H1 (cell line): Measurements from ENCODE around the gene CTNND2. TPM values are rescaled to one million over a fixed set of nuclear protein-coding genes. Genes with fewer than 3 reads are reported as not detected.

Experiments used
- CTCF ChIA-PET: fragments of 300-600 bp; sonication (Branson Sonifier 250); formaldehyde crosslinking; loops from one replicate; lab custom pipeline; 2021; ENCODE audit not compliant: partially characterized antibody; lab: Charles Lee
- POLR2A ChIA-PET: fragments of 300-600 bp; sonication (Branson Sonifier 250); formaldehyde crosslinking; loops from one replicate; lab custom pipeline; 2021; ENCODE audit warnings: inconsistent platforms; ENCODE audit not compliant: partially characterized antibody; lab: Charles Lee
- DNase-seq, 2 experiments: peaks; one replicate each; pipeline versions ENCODE4 v3.0.0 to v3.0.0-alpha.2; 2010 to 2022; ENCODE audit warnings: low spot score in 2 of 2, low read depth in 1 of 2, mixed read lengths in 1 of 2
- FAIRE-seq: peaks from 2 replicates; lab custom pipeline; 2011; peaks lifted over from hg19 to GRCh38; lab: Jason Lieb, UNC
- H2AFZ ChIP-seq: 2 replicates; pipeline ENCODE4 v1.8.1; 2012; ENCODE audit warnings: low read length, inconsistent platforms
- H2AK5ac ChIP-seq: 2 replicates; pipeline ENCODE4 v1.6.1; 2013; ENCODE audit warnings: low read depth, low read length
- H2BK120ac ChIP-seq: replicated peaks from 2 replicates; pipeline ENCODE3; 2013; ENCODE audit warnings: low read depth, low read length, inconsistent platforms
- H2BK12ac ChIP-seq: 2 replicates; pipeline ENCODE4 v1.6.1; 2013; ENCODE audit warnings: low read depth, low read length
- H2BK15ac ChIP-seq: 2 replicates; pipeline ENCODE4 v1.6.1; 2013; ENCODE audit warnings: low read length
- H2BK20ac ChIP-seq: 2 replicates; pipeline ENCODE4 v1.6.1; 2013; ENCODE audit warnings: low read length
- H2BK5ac ChIP-seq: 2 replicates; pipeline ENCODE4 v1.6.1; 2013; ENCODE audit warnings: low read depth, low read length
- H3K14ac ChIP-seq: 2 replicates; pipeline ENCODE4 v1.6.1; 2013; ENCODE audit warnings: inconsistent platforms; ENCODE audit not compliant: insufficient read length
- H3K18ac ChIP-seq: 2 replicates; pipeline ENCODE4 v1.6.1; 2013; ENCODE audit warnings: low read length; ENCODE audit errors: extremely low read depth
- H3K23ac ChIP-seq: 2 replicates; pipeline ENCODE4 v1.6.1; 2013; ENCODE audit warnings: inconsistent platforms; ENCODE audit not compliant: insufficient read length
- H3K23me2 ChIP-seq: 2 replicates; pipeline ENCODE4 v1.6.1; 2013; ENCODE audit warnings: low read depth, low read length
- H3K27ac ChIP-seq: 2 replicates; pipeline ENCODE4 v1.6.1; 2011; ENCODE audit warnings: low read depth, low read length, inconsistent platforms
- H3K27me3 ChIP-seq, 4 experiments: replicated peaks in 1 of 4; 1 replicate in 1 of 4; 2 replicates in 3 of 4; pipeline versions ENCODE4 v1.6.1 to v1.8.1; 2011 to 2013; ENCODE audit warnings: low read length in 3 of 4, mild to moderate bottlenecking in 3 of 4, inconsistent platforms in 2 of 4, mixed read lengths in 2 of 4, moderate library complexity in 1 of 4; ENCODE audit not compliant: control insufficient read depth in 3 of 4, insufficient read depth in 3 of 4; ENCODE audit errors: extremely low read depth in 1 of 4
- H3K36me3 ChIP-seq, 4 experiments: 2 replicates each; pipeline versions ENCODE4 v1.6.1 to v1.8.1; 2011 to 2013; ENCODE audit warnings: mild to moderate bottlenecking in 4 of 4, low read length in 3 of 4, moderate library complexity in 2 of 4, control low read depth in 1 of 4, inconsistent platforms in 1 of 4; ENCODE audit not compliant: insufficient read depth in 4 of 4, control insufficient read depth in 2 of 4
- H3K4ac ChIP-seq: replicated peaks from 2 replicates; pipeline ENCODE3; 2013; ENCODE audit warnings: low read length, low read depth, mixed read lengths, inconsistent platforms; ENCODE audit not compliant: insufficient read length
- H3K4me1 ChIP-seq, 4 experiments: replicated peaks in 1 of 4; 1 replicate in 1 of 4; 2 replicates in 3 of 4; pipeline versions ENCODE4 v1.6.1 to v1.8.1; 2011 to 2013; ENCODE audit warnings: low read length in 3 of 4, inconsistent platforms in 2 of 4, mixed read lengths in 1 of 4; ENCODE audit not compliant: insufficient read depth in 4 of 4, control insufficient read depth in 3 of 4
- H3K4me2 ChIP-seq, 2 experiments: 2 replicates each; pipeline versions ENCODE4 v1.6.1 to v1.8.1; 2011 to 2013; ENCODE audit warnings: low read depth in 2 of 2, low read length in 2 of 2, control low read depth in 1 of 2, inconsistent platforms in 1 of 2, mild to moderate bottlenecking in 1 of 2; ENCODE audit not compliant: insufficient read depth in 1 of 2
- H3K4me3 ChIP-seq, 4 experiments: fragments of 200-600, 300-600 bp in 1 of 4; sonication (generic), shearing (Covaris generic), sonication (Bioruptor Twin) in 1 of 4; 2 replicates each; pipeline versions ENCODE4 v1.5.1 to v1.8.1; 2011 to 2016; ENCODE audit warnings: low read length in 4 of 4, low read depth in 3 of 4, control low read depth in 2 of 4, inconsistent platforms in 2 of 4, mild to moderate bottlenecking in 2 of 4, mixed read lengths in 1 of 4, moderate library complexity in 1 of 4; ENCODE audit not compliant: insufficient read depth in 2 of 4; ENCODE audit errors: extremely low read depth in 1 of 4
- H3K56ac ChIP-seq: replicated peaks from 2 replicates; pipeline ENCODE3; 2013; ENCODE audit warnings: low read depth, mild to moderate bottlenecking, mixed read lengths, low read length, inconsistent platforms; ENCODE audit not compliant: insufficient read length
- H3K79me1 ChIP-seq: 2 replicates; pipeline ENCODE4 v1.6.1; 2013; ENCODE audit warnings: low read depth, low read length, control low read depth
- H3K79me2 ChIP-seq, 2 experiments: 2 replicates each; pipeline versions ENCODE4 v1.6.1 to v1.8.1; 2012 to 2013; ENCODE audit warnings: low read length in 2 of 2, mild to moderate bottlenecking in 2 of 2, inconsistent platforms in 1 of 2; ENCODE audit not compliant: insufficient read depth in 2 of 2, control insufficient read depth in 1 of 2
- H3K9ac ChIP-seq, 4 experiments: replicated peaks in 1 of 4; 1 replicate in 1 of 4; 2 replicates in 3 of 4; pipeline versions ENCODE4 v1.6.1 to v1.8.1; 2011 to 2013; ENCODE audit warnings: low read depth in 3 of 4, low read length in 3 of 4, control low read depth in 2 of 4, mild to moderate bottlenecking in 2 of 4, moderate library complexity in 2 of 4, inconsistent platforms in 1 of 4; ENCODE audit errors: extremely low read depth in 1 of 4
- H3K9me3 ChIP-seq, 2 experiments: 2 replicates each; pipeline versions ENCODE4 v1.6.1 to v1.8.1; 2012 to 2013; ENCODE audit warnings: mild to moderate bottlenecking in 2 of 2, moderate library complexity in 2 of 2, control low read depth in 1 of 2, inconsistent platforms in 1 of 2, low read depth in 1 of 2, low read length in 1 of 2, mixed read lengths in 1 of 2; ENCODE audit not compliant: insufficient read depth in 2 of 2
- H4K20me1 ChIP-seq, 2 experiments: replicated peaks in 1 of 2; 2 replicates each; pipeline versions ENCODE3 to v1.8.1; 2011 to 2013; ENCODE audit warnings: inconsistent platforms in 2 of 2, low read length in 2 of 2, mild to moderate bottlenecking in 1 of 2; ENCODE audit not compliant: insufficient read depth in 2 of 2, control insufficient read depth in 1 of 2
- H4K5ac ChIP-seq: 2 replicates; pipeline ENCODE4 v1.6.1; 2013; ENCODE audit warnings: low read length, low read depth, mixed read lengths, inconsistent platforms; ENCODE audit not compliant: insufficient read length
- H4K8ac ChIP-seq: 2 replicates; pipeline ENCODE4 v1.8.0; 2013; ENCODE audit warnings: mild to moderate bottlenecking, moderate library complexity, low read length, inconsistent platforms; ENCODE audit not compliant: insufficient read depth; ENCODE audit errors: extremely low read depth
- H4K91ac ChIP-seq: replicated peaks from 2 replicates; pipeline ENCODE3; 2013; ENCODE audit warnings: low read length, mixed read lengths, inconsistent platforms; ENCODE audit not compliant: insufficient read length
- CHD1 ChIP-seq: IDR thresholded peaks from 2 replicates; pipeline ENCODE4 v1.6.1; 2012; ENCODE audit warnings: low read depth, low read length, improper control_type of control experiment
- GTF2F1 ChIP-seq: IDR thresholded peaks from 2 replicates; pipeline ENCODE4 v1.6.1; 2012; ENCODE audit warnings: low read depth, low read length, improper control_type of control experiment, borderline replicate concordance
- JUND ChIP-seq: IDR thresholded peaks from 2 replicates; pipeline ENCODE4 v1.6.1; 2011; ENCODE audit warnings: mild to moderate bottlenecking, improper control_type of control experiment, low read length
- KDM4A ChIP-seq: IDR thresholded peaks from one replicate; pipeline ENCODE4 v1.7.1; 2012; ENCODE audit warnings: low read depth, mild to moderate bottlenecking, moderate library complexity, low read length, inconsistent platforms; ENCODE audit not compliant: severe bottlenecking
- POLR2AphosphoS5 ChIP-seq: IDR thresholded peaks from 2 replicates; pipeline ENCODE4 v1.6.1; 2011; ENCODE audit warnings: low read depth, low read length
- SP4 ChIP-seq: IDR thresholded peaks from 2 replicates; pipeline ENCODE4 v1.6.1; 2012; ENCODE audit warnings: low read length, inconsistent platforms
- TBP ChIP-seq: IDR thresholded peaks from 2 replicates; pipeline ENCODE4 v1.6.1; 2011; ENCODE audit warnings: low read depth, low read length, improper control_type of control experiment
- WGBS, 2 experiments: shearing (Covaris generic) in 1 of 2; methylation state at CpG; one replicate each; pipeline versions ENCODE4 v1.1.6 to v1.1.7; 2013 to 2015; ENCODE audit warnings: low lambda C conversion rate in 2 of 2, mixed read lengths in 2 of 2, inconsistent platforms in 1 of 2, low coverage in 1 of 2, missing lambda C conversion rate in 1 of 2; ENCODE audit not compliant: insufficient replicate concordance in 2 of 2, insufficient coverage in 1 of 2, insufficient read length in 1 of 2; ENCODE audit errors: extremely low coverage in 1 of 2, missing lambda C conversion rate in 1 of 2; 5-methylcytosine and 5-hydroxymethylcytosine counted together
- polyA plus RNA-seq, 7 experiments: library from polyadenylated mRNA; depleted of rRNA in 3 of 7; stranded (reverse) in 5 of 7; unstranded in 2 of 7; fragments of >200 nt in 5 of 7; fragments of 200-250 nt in 2 of 7; gene quantifications; 1 replicate in 5 of 7; 2 replicates in 1 of 7; 4 replicates in 1 of 7; pipeline versions ENCODE4 v1.2.1 to v1.2.3, GENCODE V29; 2011 to 2013; ENCODE audit warnings: missing spikeins in 2 of 7, mixed read lengths in 2 of 7
- total RNA-seq: library from RNA; stranded (reverse); fragmentation: NEBNext Ultra II Directional; extraction: Animal tissue kit (Norgen Biotek cat#: 25700); gene quantifications from 2 replicates; pipeline ENCODE4 v1.2.1, GENCODE V29; 2021

Gene CTNND2
- total and polyA plus RNA-seq, 2 of the 8 experiments (the other 6 are each of a cell fraction or from before 2014, with no cell fraction given) = 7.4 to 14.2 TPM

DNA sequence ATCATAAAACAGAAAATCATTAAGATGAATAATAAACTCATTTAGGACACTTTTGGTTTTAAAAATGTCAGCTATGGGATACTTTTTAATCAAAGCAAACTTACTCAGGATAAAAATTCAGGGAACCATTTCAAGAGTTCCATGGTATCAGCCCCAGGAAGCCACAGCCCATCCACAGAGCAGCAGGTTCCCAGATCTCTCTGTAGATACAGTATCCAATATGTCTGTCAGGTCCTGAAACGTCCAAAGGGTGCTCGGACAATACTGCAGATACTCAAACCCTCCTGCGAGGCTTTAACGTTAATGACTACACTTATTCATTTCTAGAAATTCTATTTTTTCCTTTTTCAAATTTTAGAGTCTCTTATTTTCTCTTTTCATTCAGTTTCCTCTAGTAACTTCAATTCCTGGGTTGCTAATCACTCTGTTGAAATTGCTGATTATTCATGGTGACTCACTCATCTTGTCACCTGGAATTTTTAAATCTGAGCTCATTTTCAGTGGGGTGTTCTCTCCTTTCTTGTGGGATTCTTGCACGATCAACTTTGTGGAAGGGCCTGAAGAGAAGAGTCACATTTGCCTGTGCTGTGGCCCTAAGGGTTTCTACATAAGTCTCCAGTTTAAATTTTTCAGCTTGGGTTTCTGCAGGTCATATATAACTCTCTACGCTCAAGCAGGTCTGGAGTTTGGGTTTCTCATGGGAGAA, 435.8 kb downstream of the CTNND2 start:
- H3K27me3 ChIP-seq = no peaks in the 10 kb centered on the region
- H3K4me2 ChIP-seq = no peak overlapping the region
- H3K36me3 ChIP-seq = no peaks in the 10 kb centered on the region
- H3K4ac ChIP-seq = no peak overlapping the region
- H3K27ac ChIP-seq = no peak overlapping the region
- H4K20me1 ChIP-seq = no peaks in the 10 kb centered on the region
- WGBS, 2 experiments = 92% methylated on average over 6 of the region's 6 CpGs; no CpG with 5 or more reads in 1 of the 2 experiments
- H2AFZ ChIP-seq = no peak overlapping the region
- POLR2A ChIA-PET = no interaction called here
- no peak overlapping the region for H3K4me3 ChIP-seq
- H3K79me1 ChIP-seq = no peaks in the 10 kb centered on the region
- no peak overlapping the region for H2BK15ac ChIP-seq
- no peak overlapping the region for H4K91ac ChIP-seq
- H2AK5ac ChIP-seq = no peak overlapping the region
- no peaks in the 10 kb centered on the region for H3K79me2 ChIP-seq
- DNase-seq (no peak), FAIRE-seq (no peak)
- CTCF ChIA-PET = no interaction called here
- H3K23ac ChIP-seq = no peak overlapping the region
- H4K5ac ChIP-seq = no peak overlapping the region
- no peak overlapping the region for H3K56ac ChIP-seq
- no peak overlapping the region for H2BK12ac ChIP-seq
- no peak overlapping the region for H3K9ac ChIP-seq
- H3K14ac ChIP-seq = no peak overlapping the region
- no peaks in the 10 kb centered on the region for H3K23me2 ChIP-seq
- no peak overlapping the region for H2BK5ac ChIP-seq
- H3K18ac ChIP-seq = no peak overlapping the region
- H4K8ac ChIP-seq = no peak overlapping the region
- no peaks in the 10 kb centered on the region for H3K9me3 ChIP-seq
- no peak for TF ChIP-seq SP4
- no peak for TF ChIP-seq POLR2AphosphoS5
- TF ChIP-seq TBP = no peak
- TF ChIP-seq GTF2F1 = no peak
- TF ChIP-seq CHD1 = no peak
- no peak for TF ChIP-seq JUND
- no peak for TF ChIP-seq KDM4A
- H3K4me1 ChIP-seq = no peaks in the 10 kb centered on the region
- no peak overlapping the region for H2BK20ac ChIP-seq
- H2BK120ac ChIP-seq = no peak overlapping the region
